ENCODE results near the gene CENATAC.

GRCh38 chr11:119016216-119017009 lies 18.5 kb downstream of the CENATAC start:
- TF ChIP-seq POLR2AphosphoS5 (IDR thresholded peaks at IDR 0.05) (no peak), RAD21 (conservative IDR thresholded peaks at IDR 0.05) (no peak), EZH2 (IDR thresholded peaks at IDR 0.05; ENCODE audit: borderline replicate concordance, insufficient read depth, low read length, poor library complexity, severe bottlenecking) (no peak), CTCF (IDR thresholded peaks at IDR 0.05; ENCODE audit: poor library complexity, severe bottlenecking) (no peak)

Measured in neural cell (in vitro differentiated cells).